GM12878 (cell line): ENCODE measurements around the gene LSR. TPM values are rescaled to one million over a fixed set of nuclear protein-coding genes. Genes with fewer than 3 reads are reported as not detected.
A peak's percentile ranks its signal among the peaks of the same experiment; 100 is the strongest.

Experiments
- ATAC-seq: fragments of 200-7000 bp; cut with Tn5 transposase; 3 replicates; pipeline ENCODE4 v1.9.1; 2020; ENCODE audit warnings: mild to moderate bottlenecking, moderate library complexity
- BruUV-seq: library from RNA; stranded (reverse); fragments of 400-500 nt; replicated peaks from 2 replicates; lab custom pipeline; 2021; lab: Mats Ljungman, UMichigan
- CTCF ChIA-PET: fragments of 300-600 bp; sonication (Branson Sonifier 250); formaldehyde crosslinking; extraction: SDS; loops from one replicate; lab custom pipeline; 2021; ENCODE audit warnings: inconsistent platforms; lab: Yijun Ruan, JAX
- POLR2A ChIA-PET: fragments of 350-600 bp; formaldehyde crosslinking; extraction: SDS; loops from one replicate; lab custom pipeline; 2021; ENCODE audit warnings: inconsistent platforms; lab: Charles Lee
- RAD21 ChIA-PET: fragments of 300-600 bp; sonication (Branson Sonifier 250); formaldehyde crosslinking; loops from one replicate; lab custom pipeline; 2023; ENCODE audit warnings: antibody characterized with exemption; ENCODE audit not compliant: unreplicated experiment; lab: Charles Lee
- SMC1A ChIA-PET: fragments of 300-600 bp; sonication (Branson Sonifier 250); formaldehyde crosslinking; loops from one replicate; lab custom pipeline; 2023; ENCODE audit not compliant: unreplicated experiment, uncharacterized antibody; lab: Charles Lee
- DNase-seq: peaks from one replicate; pipeline ENCODE4 v3.0.0-alpha.2; 2011; ENCODE audit warnings: low read depth, low spot score
- FAIRE-seq: peaks from 3 replicates; lab custom pipeline; 2011; peaks lifted over from hg19 to GRCh38; lab: Jason Lieb, UNC
- H2AFZ ChIP-seq: 2 replicates; pipeline ENCODE4 v1.6.0; 2011; ENCODE audit warnings: low read depth, low read length, control low read depth; ENCODE audit not compliant: control insufficient read depth
- H3K27ac ChIP-seq: 2 replicates; pipeline ENCODE4 v1.5.1; 2011; ENCODE audit warnings: control low read depth; ENCODE audit not compliant: control insufficient read depth, insufficient read depth
- H3K27me3 ChIP-seq, 2 experiments: replicated peaks in 1 of 2; 2 replicates each; pipeline versions ENCODE4 v1.6.0 to v1.6.1; 2011; ENCODE audit warnings: low read length in 1 of 2; ENCODE audit not compliant: control insufficient read depth in 2 of 2, insufficient read depth in 2 of 2
- H3K36me3 ChIP-seq, 2 experiments: 2 replicates each; pipeline ENCODE4 v1.5.1; 2011; ENCODE audit warnings: low read length in 1 of 2; ENCODE audit not compliant: control insufficient read depth in 2 of 2, insufficient read depth in 2 of 2
- H3K4me1 ChIP-seq: 2 replicates; pipeline ENCODE4 v1.6.1; 2011; ENCODE audit warnings: mild to moderate bottlenecking, low read length, moderate library complexity, mixed read lengths; ENCODE audit not compliant: control insufficient read depth, insufficient read depth
- H3K4me2 ChIP-seq: 2 replicates; pipeline ENCODE4 v1.6.0; 2011; ENCODE audit warnings: control low read depth; ENCODE audit not compliant: control insufficient read depth, insufficient read depth
- H3K4me3 ChIP-seq: fragments of 200-600 bp; sonication (generic); 2 replicates; pipeline ENCODE4 v1.5.1; 2016
- H3K79me2 ChIP-seq: 2 replicates; pipeline ENCODE4 v1.6.0; 2011; ENCODE audit warnings: low read length; ENCODE audit not compliant: control insufficient read depth, insufficient read depth
- H3K9ac ChIP-seq: 2 replicates; pipeline ENCODE4 v1.8.0; 2011; ENCODE audit warnings: low read length, control low read depth, mixed read lengths; ENCODE audit not compliant: control insufficient read depth, insufficient read depth
- H3K9me3 ChIP-seq: replicated peaks from 3 replicates; pipeline ENCODE4 v1.5.1; 2011; ENCODE audit warnings: mild to moderate bottlenecking, low read length; ENCODE audit not compliant: control insufficient read depth, insufficient read depth
- H4K20me1 ChIP-seq: 2 replicates; pipeline ENCODE4 v1.6.0; 2011; ENCODE audit not compliant: control insufficient read depth, insufficient read depth
- ATF3 ChIP-seq: IDR thresholded peaks from 2 replicates; pipeline ENCODE4 v1.6.1; 2011; ENCODE audit warnings: low read depth, mild to moderate bottlenecking, low read length, moderate library complexity, borderline replicate concordance; ENCODE audit errors: extremely low read depth
- IRF4 ChIP-seq: IDR thresholded peaks from 2 replicates; pipeline ENCODE4 v1.6.1; 2011; ENCODE audit warnings: low read depth, low read length
- JUNB ChIP-seq: IDR thresholded peaks from 2 replicates; pipeline ENCODE4 v1.6.1; 2016; ENCODE audit warnings: antibody characterized with exemption, mild to moderate bottlenecking
- NR2C2 ChIP-seq: IDR thresholded peaks from 2 replicates; pipeline ENCODE4 v1.6.1; 2011; ENCODE audit warnings: borderline replicate concordance, low read depth; ENCODE audit not compliant: control insufficient read depth, insufficient read length
- NRF1 ChIP-seq: conservative IDR thresholded peaks from 2 replicates; pipeline ENCODE4 v1.6.1; 2011; ENCODE audit warnings: mild to moderate bottlenecking, low read depth, low read length, improper control_type of control experiment
- POLR2AphosphoS5 ChIP-seq: IDR thresholded peaks from 2 replicates; pipeline ENCODE4 v1.6.1; 2011; ENCODE audit warnings: mild to moderate bottlenecking, low read length, inconsistent platforms
- SMAD1 ChIP-seq: fragments of 450-650 bp; IDR thresholded peaks from 2 replicates; pipeline ENCODE4 v1.6.1; 2018; ENCODE audit warnings: mild to moderate bottlenecking, low read depth; ENCODE audit not compliant: partially characterized antibody
- SPI1 ChIP-seq: IDR thresholded peaks from 2 replicates; pipeline ENCODE4 v1.6.1; 2011; ENCODE audit warnings: low read depth, mild to moderate bottlenecking, low read length, moderate library complexity, borderline replicate concordance; ENCODE audit not compliant: insufficient read depth
- SRF ChIP-seq, 2 experiments: IDR thresholded peaks; 2 replicates each; pipeline ENCODE4 v1.6.1; 2011; ENCODE audit warnings: low read depth in 2 of 2, low read length in 2 of 2, mild to moderate bottlenecking in 1 of 2, moderate library complexity in 1 of 2
- WGBS: methylation state at CpG from one replicate; pipeline ENCODE4 v1.1.6; 2016; ENCODE audit warnings: low lambda C conversion rate; ENCODE audit not compliant: insufficient replicate concordance, insufficient coverage; ENCODE audit errors: missing lambda C conversion rate; 5-methylcytosine and 5-hydroxymethylcytosine counted together
- in situ Hi-C: fragments of 300-500 bp; cut with MboI; formaldehyde crosslinking; loops from 9 replicates; pipeline ENCODE4 v1.14.3; 2018; ENCODE audit warnings: mixed read lengths
- intact Hi-C: fragments of 100-400 bp; cut with micrococcal nuclease; formaldehyde crosslinking; loops from one replicate; pipeline ENCODE4 v1.14.2; 2022; ENCODE audit not compliant: unreplicated experiment
- polyA plus RNA-seq, 11 experiments: library from polyadenylated mRNA; depleted of rRNA in 4 of 11; unstranded in 6 of 11; stranded (reverse) in 5 of 11; fragments of >200 nt; fragmentation: Nextera tagmentation in 4 of 11; fragmentation: Illumina TruSeq in 1 of 11; extraction: Ambion mirVana in 4 of 11; extraction: Trizol in 1 of 11; gene quantifications; 1 replicate in 1 of 11; 2 replicates in 10 of 11; pipeline versions ENCODE4 v1.2.1 to v1.2.3, GENCODE V29; 2011 to 2016; ENCODE audit warnings: inconsistent platforms in 2 of 11, missing spikeins in 2 of 11, low read depth in 1 of 11
- total RNA-seq, 4 experiments: library from RNA; depleted of rRNA in 3 of 4; stranded (reverse); fragments of >200 nt in 3 of 4; fragmentation: Illumina TruSeq in 1 of 4; extraction: Trizol in 1 of 4; gene quantifications; 2 replicates each; pipeline versions ENCODE4 v1.2.1 to v1.2.3, GENCODE V29; 2013 to 2021
- TF ChIP-seq, protein P1 (sequence below): IDR thresholded peaks from 2 replicates; pipeline ENCODE4 v1.6.1; 2011; ENCODE audit warnings: low read depth, low read length, improper control_type of control experiment, borderline replicate concordance

LSR gene
- total and polyA plus RNA-seq, 10 of the 15 experiments (the other 5 are each of a cell fraction or from before 2014, with no cell fraction given) = 0.26 to 53.9 (median 26.3) TPM

DNA sequence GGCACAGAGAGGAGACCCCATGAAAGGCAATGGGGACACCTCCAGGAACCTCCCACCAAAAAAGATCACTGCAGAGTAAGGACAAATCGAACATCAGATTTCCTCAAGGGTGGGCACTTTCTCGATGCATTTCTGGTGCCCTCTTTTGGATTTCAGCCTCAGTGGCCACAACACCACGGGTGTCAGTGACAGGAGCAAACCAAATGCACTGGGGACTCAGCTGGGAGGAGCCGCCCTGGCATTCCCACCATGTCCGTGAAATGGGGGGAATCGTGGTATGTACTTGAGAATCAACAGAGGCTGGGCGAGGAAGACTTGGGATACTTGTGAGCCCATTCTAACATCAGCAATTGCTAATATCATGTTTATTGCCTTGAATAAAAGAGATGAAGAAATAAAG, 36.6 kb upstream of the LSR start:
- Histone ChIP-seq H3K36me3 (no peaks in the 10 kb centered on the region), H3K4me1 (peaks cover 42% of the 10 kb centered on the region), H3K9ac (no peak overlapping the region), H3K27ac (no peak overlapping the region), H3K27me3 (no peaks in the 10 kb centered on the region), H3K79me2 (no peaks in the 10 kb centered on the region), H3K4me3 (no peak overlapping the region), H3K9me3 (peaks cover 5% of the 10 kb centered on the region; the same call in 2 of the 3 replicates), H2AFZ (peak overlapping the region; percentile 2), H3K4me2 (no peak overlapping the region), H4K20me1 (no peaks in the 10 kb centered on the region)
- ATAC-seq (no peak), DNase-seq (no peak), FAIRE-seq (no peak)
- no TSS peak for BruUV-seq
- TF ChIP-seq POLR2AphosphoS5 = no peak
- no peak for TF ChIP-seq ATF3
- no peak for TF ChIP-seq SMAD1
- TF ChIP-seq IRF4 = no peak
- TF ChIP-seq SPI1 = no peak
- no peak for TF ChIP-seq JUNB
- TF ChIP-seq SRF (IDR thresholded peaks at IDR 0.05; ENCODE audit: low read depth in 2 of 2, low read length in 2 of 2) = no peak
- no peak for TF ChIP-seq NR2C2
- TF ChIP-seq NRF1 = no peak
- TF ChIP-seq, protein P1, sequence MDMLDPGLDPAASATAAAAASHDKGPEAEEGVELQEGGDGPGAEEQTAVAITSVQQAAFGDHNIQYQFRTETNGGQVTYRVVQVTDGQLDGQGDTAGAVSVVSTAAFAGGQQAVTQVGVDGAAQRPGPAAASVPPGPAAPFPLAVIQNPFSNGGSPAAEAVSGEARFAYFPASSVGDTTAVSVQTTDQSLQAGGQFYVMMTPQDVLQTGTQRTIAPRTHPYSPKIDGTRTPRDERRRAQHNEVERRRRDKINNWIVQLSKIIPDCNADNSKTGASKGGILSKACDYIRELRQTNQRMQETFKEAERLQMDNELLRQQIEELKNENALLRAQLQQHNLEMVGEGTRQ = no peak
- ChIA-PET SMC1A (no interaction called here), CTCF (interaction anchor here (1.1 to 1.5 kb wide), 3 partner anchors 29 to 64 kb away, joined by 3 to 4 read pairs (median 3); no protein-coding TSS in a partner anchor), POLR2A (interaction anchor here (1.3 kb wide), 1 partner anchor 9 kb away, joined by 3 read pairs; no protein-coding TSS in a partner anchor), RAD21 (interaction anchor here (1.4 kb wide), 1 partner anchor 70 kb away, joined by 5 read pairs; no protein-coding TSS in a partner anchor)
- WGBS = 60% methylated on average over 7 of the region's 7 CpGs
- intact Hi-C loops = no loop called here
- in situ Hi-C loops = no loop called here
